Endothelial cell (in vitro differentiated cells): ENCODE data around the gene HDGFL2. TPM values are rescaled to one million over a fixed set of nuclear protein-coding genes. Genes with fewer than 3 reads are reported as not detected.

ENCODE experiments used
- DNase-seq: peaks from one replicate; pipeline ENCODE4 v3.0.0; 2021; ENCODE audit warnings: low spot score
- H3K27ac Mint-ChIP-seq: one replicate; pipeline ENCODE4 v1.8.0; 2021; ENCODE audit warnings: mixed read lengths, inconsistent platforms; ENCODE audit not compliant: unreplicated experiment
- H3K27me3 Mint-ChIP-seq: one replicate; pipeline ENCODE4 v1.8.0; 2021; ENCODE audit warnings: mild to moderate bottlenecking, moderate library complexity, mixed read lengths, inconsistent platforms; ENCODE audit not compliant: unreplicated experiment
- H3K36me3 Mint-ChIP-seq: one replicate; pipeline ENCODE4 v1.8.0; 2021; ENCODE audit warnings: mild to moderate bottlenecking, low read depth, mixed read lengths, inconsistent platforms; ENCODE audit not compliant: unreplicated experiment
- H3K4me1 Mint-ChIP-seq: one replicate; pipeline ENCODE4 v1.8.0; 2021; ENCODE audit warnings: mild to moderate bottlenecking, mixed read lengths, inconsistent platforms; ENCODE audit not compliant: unreplicated experiment
- H3K4me3 Mint-ChIP-seq: one replicate; pipeline ENCODE4 v1.8.0; 2021; ENCODE audit warnings: mild to moderate bottlenecking, mixed read lengths, inconsistent platforms; ENCODE audit not compliant: unreplicated experiment
- H3K9me3 Mint-ChIP-seq: one replicate; pipeline ENCODE4 v1.8.0; 2021; ENCODE audit warnings: mixed read lengths, inconsistent platforms; ENCODE audit not compliant: unreplicated experiment
- total RNA-seq: library from RNA; stranded (reverse); fragmentation: NEBNext Ultra II Directional; extraction: Animal tissue kit (Norgen Biotek cat#: 25700); gene quantifications from one replicate; pipeline ENCODE4 v1.2.1, GENCODE V29; 2021; ENCODE audit not compliant: unreplicated experiment
- TF ChIP-seq, protein P1 (sequence below): fragments of 200-600 bp; sonication (generic); IDR thresholded peaks from one replicate; pipeline ENCODE4 v1.5.0; 2021; ENCODE audit warnings: antibody characterized with exemption; ENCODE audit not compliant: unreplicated experiment

HDGFL2 gene
- total RNA-seq, 1 donor from 2014 or later = 107 TPM

DNA sequence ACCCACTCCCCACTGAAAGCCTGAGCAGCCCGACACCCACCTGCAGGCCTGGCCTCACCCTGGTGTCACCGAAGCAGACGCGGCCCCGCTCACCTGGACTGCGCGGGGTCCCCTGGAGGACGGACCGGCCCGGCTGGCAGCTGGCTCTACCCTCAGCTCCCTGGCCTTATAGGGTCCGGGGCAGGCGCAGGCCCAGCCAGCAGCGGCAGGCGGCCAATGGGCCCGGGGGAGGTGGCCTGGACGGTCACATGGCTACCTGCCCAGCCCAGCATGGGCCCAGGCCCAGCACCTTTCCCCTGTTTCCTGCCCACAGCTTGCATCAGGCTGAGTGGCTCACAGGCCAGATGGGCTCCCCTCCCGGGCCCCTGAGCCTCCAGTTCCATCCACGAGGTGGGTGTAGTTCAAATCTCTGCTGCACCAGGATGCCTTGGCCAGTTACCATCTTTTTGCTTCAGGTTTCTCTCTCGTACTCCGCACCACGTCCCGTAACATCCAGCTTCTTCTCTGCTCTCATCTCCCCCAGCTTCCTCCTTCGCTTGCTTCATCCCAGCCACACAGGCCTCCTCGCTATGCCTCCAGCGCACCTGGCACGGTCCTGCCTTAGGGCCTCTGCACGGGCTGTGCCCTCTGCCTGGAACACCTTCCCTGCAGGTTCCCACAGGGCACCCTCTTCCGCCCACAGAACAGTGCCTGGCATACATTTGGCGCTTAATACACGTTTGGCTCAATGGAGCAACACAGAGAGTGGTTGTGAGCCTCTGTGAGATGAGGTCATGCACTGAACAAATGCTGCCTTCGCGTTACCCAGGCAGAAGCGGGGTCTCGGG is 46.5 kb downstream of the HDGFL2 start, which contains the start of gene PLIN4:
Gene PLIN4 (minus strand): TSS at position 142 of the 827 bp plus-strand sequence. CDS start 214 bp downstream, outside the sequence.
- peaks cover 3% of the 10 kb centered on the region for H3K4me1 Mint-ChIP-seq
- H3K9me3 Mint-ChIP-seq = no peaks in the 10 kb centered on the region
- no peak for DNase-seq
- peaks cover 20% of the 10 kb centered on the region for H3K27me3 Mint-ChIP-seq
- H3K27ac Mint-ChIP-seq = no peak within 1 kb of the TSS
- no peak within 1 kb of the TSS for H3K4me3 Mint-ChIP-seq
- no peaks in the 10 kb centered on the region for H3K36me3 Mint-ChIP-seq
- TF ChIP-seq, protein P1, sequence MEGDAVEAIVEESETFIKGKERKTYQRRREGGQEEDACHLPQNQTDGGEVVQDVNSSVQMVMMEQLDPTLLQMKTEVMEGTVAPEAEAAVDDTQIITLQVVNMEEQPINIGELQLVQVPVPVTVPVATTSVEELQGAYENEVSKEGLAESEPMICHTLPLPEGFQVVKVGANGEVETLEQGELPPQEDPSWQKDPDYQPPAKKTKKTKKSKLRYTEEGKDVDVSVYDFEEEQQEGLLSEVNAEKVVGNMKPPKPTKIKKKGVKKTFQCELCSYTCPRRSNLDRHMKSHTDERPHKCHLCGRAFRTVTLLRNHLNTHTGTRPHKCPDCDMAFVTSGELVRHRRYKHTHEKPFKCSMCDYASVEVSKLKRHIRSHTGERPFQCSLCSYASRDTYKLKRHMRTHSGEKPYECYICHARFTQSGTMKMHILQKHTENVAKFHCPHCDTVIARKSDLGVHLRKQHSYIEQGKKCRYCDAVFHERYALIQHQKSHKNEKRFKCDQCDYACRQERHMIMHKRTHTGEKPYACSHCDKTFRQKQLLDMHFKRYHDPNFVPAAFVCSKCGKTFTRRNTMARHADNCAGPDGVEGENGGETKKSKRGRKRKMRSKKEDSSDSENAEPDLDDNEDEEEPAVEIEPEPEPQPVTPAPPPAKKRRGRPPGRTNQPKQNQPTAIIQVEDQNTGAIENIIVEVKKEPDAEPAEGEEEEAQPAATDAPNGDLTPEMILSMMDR = no peak

DNA sequence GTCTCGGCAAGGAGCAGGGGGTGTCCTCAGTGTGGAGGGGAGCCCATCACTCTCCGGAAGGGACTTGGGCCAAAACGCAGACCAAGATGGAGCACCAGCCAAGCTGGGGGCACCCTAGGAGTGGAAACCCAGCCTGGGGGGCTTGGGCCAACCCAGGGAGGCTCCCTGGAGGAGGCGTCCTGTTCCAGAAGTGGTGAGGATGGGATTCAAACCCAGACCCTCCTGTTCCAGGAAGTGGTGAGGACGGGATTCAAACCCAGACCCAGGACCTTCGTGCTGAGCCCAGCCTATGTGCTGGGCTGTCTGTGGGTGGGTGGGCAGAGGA is 47.0 kb downstream of the HDGFL2 start:
- H3K27ac Mint-ChIP-seq = no peak overlapping the region

DNA sequence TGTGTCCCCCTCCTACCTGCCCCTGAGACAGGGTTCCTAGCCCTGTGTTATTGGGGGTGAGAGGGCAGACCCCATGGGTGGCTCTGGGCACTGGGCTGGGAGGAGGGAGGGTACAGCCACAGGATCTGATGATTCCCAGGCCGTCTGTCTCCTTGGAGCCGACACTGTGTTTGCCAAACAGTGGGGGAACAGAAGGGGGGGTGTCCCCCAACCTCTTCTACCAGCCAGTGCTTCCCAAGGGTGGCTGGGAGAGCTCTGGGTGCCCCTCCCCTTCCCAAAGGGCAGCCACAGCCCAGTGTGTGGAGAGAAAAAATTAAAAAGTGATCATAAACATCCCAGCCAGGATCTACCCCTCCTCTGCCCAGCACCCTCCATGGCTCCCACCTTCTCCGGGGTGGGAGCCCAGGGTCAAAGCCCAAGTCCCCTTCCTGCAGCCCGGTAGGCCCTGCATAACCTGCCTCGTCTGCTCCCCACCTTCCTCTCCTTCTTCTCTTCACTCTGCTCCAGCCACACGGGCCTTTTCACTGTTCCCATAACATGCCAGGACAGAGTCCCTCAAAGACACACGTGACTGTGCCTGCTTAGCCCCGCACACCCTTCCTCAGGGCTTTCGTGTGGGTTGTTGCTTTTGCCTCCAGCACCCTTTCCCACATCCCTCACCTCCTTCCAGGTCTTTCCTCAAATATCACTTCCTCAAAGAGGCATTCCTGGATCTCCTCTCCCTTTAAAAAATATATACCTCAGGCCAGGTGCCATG is 47.6 kb downstream of the HDGFL2 start:
- Mint-ChIP-seq H3K9me3 (no peaks in the 10 kb centered on the region), H3K36me3 (no peaks in the 10 kb centered on the region), H3K4me3 (no peak overlapping the region), H3K27ac (peak overlapping the region; percentile 74), H3K4me1 (peaks cover 3% of the 10 kb centered on the region), H3K27me3 (peaks cover 14% of the 10 kb centered on the region)
- no peak for DNase-seq
- TF ChIP-seq, protein P1 = no peak

More for the DNA sequence above, 47.0 kb downstream of the HDGFL2 start:
- no peak overlapping the region for H3K4me3 Mint-ChIP-seq
- peaks cover 3% of the 10 kb centered on the region for H3K4me1 Mint-ChIP-seq
- no peaks in the 10 kb centered on the region for H3K36me3 Mint-ChIP-seq
- TF ChIP-seq, protein P1 = no peak
- no peak for DNase-seq
- H3K9me3 Mint-ChIP-seq = no peaks in the 10 kb centered on the region
- H3K27me3 Mint-ChIP-seq = peaks cover 15% of the 10 kb centered on the region

DNA sequence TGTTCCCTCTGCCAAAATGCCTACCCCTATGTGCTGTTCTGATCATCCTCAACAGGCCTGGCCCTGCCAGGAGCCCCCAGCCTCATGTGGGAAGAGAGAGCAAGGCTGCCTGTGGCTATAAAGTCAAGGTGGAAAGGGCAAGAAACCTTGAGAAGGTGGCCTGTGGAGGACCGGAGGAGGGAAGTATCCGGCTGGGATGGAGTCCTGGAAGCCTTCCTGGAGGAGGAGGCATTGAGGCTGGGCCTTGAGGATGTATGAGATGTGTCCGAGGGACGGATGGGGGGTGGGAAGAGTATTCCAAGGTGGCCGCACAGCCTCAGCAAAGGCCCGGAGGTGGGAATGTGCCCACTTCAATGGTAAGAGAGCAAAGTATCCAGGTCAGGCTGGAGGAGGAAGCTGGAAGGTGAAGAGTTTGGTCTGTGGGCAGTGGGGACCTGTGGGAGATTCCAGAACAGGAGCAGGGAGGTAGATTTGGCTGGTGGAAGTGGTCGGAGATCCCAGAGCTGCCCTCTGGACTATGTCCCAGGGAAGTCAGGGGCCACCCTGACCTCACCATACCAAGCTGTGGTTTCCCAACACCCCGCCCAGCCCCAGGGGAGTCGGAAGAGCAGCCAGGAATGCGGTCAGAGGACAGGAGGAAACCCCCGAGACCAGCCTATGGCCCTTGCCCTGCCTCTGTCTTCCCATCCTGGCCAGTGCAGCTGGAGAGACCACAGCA is 49.2 kb downstream of the HDGFL2 start:
- no peaks in the 10 kb centered on the region for H3K36me3 Mint-ChIP-seq
- H3K4me1 Mint-ChIP-seq = peaks cover 5% of the 10 kb centered on the region
- DNase-seq = no peak
- no peak overlapping the region for H3K27ac Mint-ChIP-seq
- peaks cover 11% of the 10 kb centered on the region for H3K27me3 Mint-ChIP-seq
- H3K4me3 Mint-ChIP-seq = peak overlapping the region; percentile 23
- H3K9me3 Mint-ChIP-seq = no peaks in the 10 kb centered on the region
- TF ChIP-seq, protein P1 = no peak
